CD4-positive, CD25-positive, alpha-beta regulatory T cell (primary cell): ENCODE measurements around the gene TAP1. TPM values are rescaled to one million over a fixed set of nuclear protein-coding genes. Genes with fewer than 3 reads are reported as not detected.
A peak's percentile ranks its signal among the peaks of the same experiment; 100 is the strongest.
"Not testable (repeated sequence)": the region's sequence is repeated elsewhere in the genome, so short reads cannot be mapped to it uniquely, and the experiment has no call there.

Experiments used
- ATAC-seq, 2 donors: fragments of 150-1000 bp; cut with Tn5 transposase; one replicate each; pipeline ENCODE4 v1.10.0; 2021; ENCODE audit warnings: low read depth in 2 of 2, moderate number of reproducible peaks in 2 of 2, moderate library complexity in 1 of 2
- DNase-seq, 3 donors: peaks; one replicate each; pipeline versions ENCODE4 v3.0.0 to v3.0.0-alpha.2; 2012 to 2022; ENCODE audit warnings: mixed read lengths in 1 of 3
- H3K27ac ChIP-seq: one replicate; pipeline ENCODE4 v1.7.0; 2013; ENCODE audit warnings: mild to moderate bottlenecking, low read length; ENCODE audit not compliant: insufficient read depth, poor library complexity, severe bottlenecking
- H3K27me3 ChIP-seq: one replicate; pipeline ENCODE4 v1.7.0; 2013; ENCODE audit warnings: low read length; ENCODE audit not compliant: control insufficient read depth, insufficient read depth
- H3K36me3 ChIP-seq: one replicate; pipeline ENCODE4 v1.7.0; 2013; ENCODE audit warnings: mild to moderate bottlenecking, low read length, moderate library complexity; ENCODE audit not compliant: control insufficient read depth, insufficient read depth
- H3K4me1 ChIP-seq: 2 replicates; pipeline ENCODE4 v1.7.0; 2013; ENCODE audit warnings: mild to moderate bottlenecking, low read length; ENCODE audit not compliant: insufficient read depth, control insufficient read depth, poor library complexity, severe bottlenecking
- H3K4me3 ChIP-seq: one replicate; pipeline ENCODE4 v1.7.0; 2013; ENCODE audit warnings: low read depth, mild to moderate bottlenecking, low read length, moderate library complexity
- H3K9me3 ChIP-seq, 2 experiments: 1 replicate in 1 of 2; 2 replicates in 1 of 2; pipeline ENCODE4 v1.7.0; 2013; ENCODE audit warnings: low read length in 2 of 2, mild to moderate bottlenecking in 1 of 2, moderate library complexity in 1 of 2; ENCODE audit not compliant: control insufficient read depth in 2 of 2
- H3K27ac Mint-ChIP-seq, 3 donors: one replicate each; pipeline ENCODE4 v1.8.0; 2020 to 2022; ENCODE audit warnings: mild to moderate bottlenecking in 3 of 3, mixed read lengths in 3 of 3, moderate library complexity in 2 of 3
- H3K27me3 Mint-ChIP-seq: one replicate; pipeline ENCODE4 v1.8.0; 2022; ENCODE audit warnings: mild to moderate bottlenecking, mixed read lengths
- H3K36me3 Mint-ChIP-seq: one replicate; pipeline ENCODE4 v1.8.0; 2020; ENCODE audit warnings: mixed read lengths
- H3K4me1 Mint-ChIP-seq, 4 donors: one replicate each; pipeline ENCODE4 v1.8.0; 2020 to 2022; ENCODE audit warnings: mixed read lengths in 4 of 4, mild to moderate bottlenecking in 1 of 4
- H3K4me3 Mint-ChIP-seq, 4 donors: one replicate each; pipeline ENCODE4 v1.8.0; 2020 to 2022; ENCODE audit warnings: mild to moderate bottlenecking in 4 of 4, mixed read lengths in 4 of 4, moderate library complexity in 3 of 4
- H3K9me3 Mint-ChIP-seq, 7 donors: one replicate each; pipeline ENCODE4 v1.8.0; 2020 to 2022; ENCODE audit warnings: mixed read lengths in 7 of 7, mild to moderate bottlenecking in 3 of 7, moderate library complexity in 2 of 7
- polyA plus RNA-seq, 4 donors: library from polyadenylated mRNA; unstranded; fragments of 300-500 nt; fragmentation: Illumina TruSeq; gene quantifications; one replicate each; pipeline ENCODE4 v1.2.3, GENCODE V29; 2021
- total RNA-seq: library from RNA; stranded (reverse); gene quantifications from one replicate; pipeline ENCODE4 v1.2.3, GENCODE V29; 2022

TAP1 gene
- total and polyA plus RNA-seq, 5 donors from 2014 or later, result 220 to 477 (median 430) TPM

- Histone ChIP-seq H3K4me1 (no peaks in the 10 kb centered on the region), H3K27ac (no peak overlapping the region), H3K36me3 (no peaks in the 10 kb centered on the region), H3K27me3 (no peaks in the 10 kb centered on the region), H3K4me3 (no peak overlapping the region), H3K9me3 (no peaks in the 10 kb centered on the region)
- Mint-ChIP-seq H3K4me1 (peaks cover 4 to 10% (median 5%) of the 10 kb centered on the region in 4 donors), H3K9me3 (peaks cover 0 to 1% (median 0%) of the 10 kb centered on the region in 7 donors), H3K27ac (peak overlapping the region in 1 of 3 donors; percentile 11), H3K27me3 (peaks cover 8% of the 10 kb centered on the region), H3K4me3 (no peak overlapping the region), H3K36me3 (peaks cover 3% of the 10 kb centered on the region)
- DNase-seq, result no peak
- ATAC-seq, result no peak
These were observed 38.4 kb downstream of the TAP1 start for GRCh38 chr6:32815115-32815514.

GRCh38 chr6:32814145-32814544, 39.4 kb downstream of the TAP1 start:
- Histone ChIP-seq H3K9me3 (no peaks in the 10 kb centered on the region), H3K36me3 (no peaks in the 10 kb centered on the region), H3K27me3 (no peaks in the 10 kb centered on the region), H3K4me1 (no peaks in the 10 kb centered on the region), H3K27ac (no peak overlapping the region), H3K4me3 (no peak overlapping the region)
- Mint-ChIP-seq H3K9me3 (peaks cover 0 to 1% (median 0%) of the 10 kb centered on the region in 7 donors), H3K27ac (no peak overlapping the region), H3K4me3 (no peak overlapping the region), H3K36me3 (peaks cover 3% of the 10 kb centered on the region), H3K4me1 (peaks cover 4 to 10% (median 5%) of the 10 kb centered on the region in 4 donors), H3K27me3 (peaks cover 8% of the 10 kb centered on the region)
- no peak for DNase-seq
- no peak for ATAC-seq

GRCh38 chr6:32809171-32809570, 44.3 kb downstream of the TAP1 start:
- no peaks in the 10 kb centered on the region for H3K9me3 ChIP-seq
- H3K4me3 ChIP-seq, result no peak overlapping the region
- DNase-seq (no peak), ATAC-seq (no peak)
- H3K27me3 ChIP-seq, result peaks cover 11% of the 10 kb centered on the region
- H3K27me3 Mint-ChIP-seq, result peaks cover 24% of the 10 kb centered on the region
- peaks cover 0 to 3% (median 0%) of the 10 kb centered on the region in 7 donors for H3K9me3 Mint-ChIP-seq
- no peaks in the 10 kb centered on the region for H3K4me1 Mint-ChIP-seq
- H3K27ac ChIP-seq, result no peak overlapping the region
- H3K27ac Mint-ChIP-seq, result no peak overlapping the region
- H3K36me3 Mint-ChIP-seq, result no peaks in the 10 kb centered on the region
- H3K4me1 ChIP-seq, result no peaks in the 10 kb centered on the region
- H3K4me3 Mint-ChIP-seq, result no peak overlapping the region
- H3K36me3 ChIP-seq, result no peaks in the 10 kb centered on the region

- H3K9me3 ChIP-seq, result no peaks in the 10 kb centered on the region
- Mint-ChIP-seq H3K4me3 (no peak overlapping the region), H3K27me3 (peaks cover 45% of the 10 kb centered on the region), H3K27ac (no peak overlapping the region), H3K4me1 (no peaks in the 10 kb centered on the region), H3K36me3 (no peaks in the 10 kb centered on the region), H3K9me3 (peaks cover 0 to 2% (median 0%) of the 10 kb centered on the region in 7 donors)
- DNase-seq (no peak), ATAC-seq (no peak)
- no peaks in the 10 kb centered on the region for H3K36me3 ChIP-seq
- no peak overlapping the region for H3K4me3 ChIP-seq
- H3K4me1 ChIP-seq, result no peaks in the 10 kb centered on the region
- H3K27me3 ChIP-seq, result peaks cover 24% of the 10 kb centered on the region
- H3K27ac ChIP-seq, result no peak overlapping the region
These were observed 46.4 kb downstream of the TAP1 start for GRCh38 chr6:32807020-32807580.

DNA sequence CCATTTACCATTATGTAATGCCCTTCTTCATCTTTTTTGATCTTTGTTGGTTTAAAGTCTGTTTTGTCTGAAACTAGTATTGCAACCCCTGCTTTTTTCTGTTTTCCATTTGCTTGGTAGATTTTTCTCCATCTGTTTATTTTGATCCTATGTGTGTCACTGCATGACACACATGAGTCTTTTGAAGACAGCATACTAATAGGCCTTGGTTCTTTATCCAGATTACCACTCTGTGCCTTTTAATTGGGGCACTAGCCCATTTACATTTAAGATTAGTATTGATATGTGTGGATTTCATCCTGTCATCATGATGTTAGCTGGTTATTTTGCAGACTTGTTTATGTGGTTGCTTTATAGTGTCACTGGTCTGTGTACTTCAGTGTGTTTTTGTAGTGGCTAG, 48.1 kb downstream of the TAP1 start:
- DNase-seq, H3K9me3 Mint-ChIP-seq, H3K4me3 Mint-ChIP-seq, H3K4me1 ChIP-seq, H3K4me1 Mint-ChIP-seq, H3K27ac ChIP-seq, ATAC-seq, H3K36me3 ChIP-seq, H3K36me3 Mint-ChIP-seq, H3K4me3 ChIP-seq, H3K27ac Mint-ChIP-seq, H3K9me3 ChIP-seq: not testable (repeated sequence)
- H3K27me3 Mint-ChIP-seq, result peaks cover 58% of the 10 kb centered on the region
- H3K27me3 ChIP-seq, result peaks cover 37% of the 10 kb centered on the region

- H3K36me3 ChIP-seq, result no peaks in the 10 kb centered on the region
- no peak overlapping the region for H3K27ac ChIP-seq
- DNase-seq (no peak), ATAC-seq (no peak)
- Mint-ChIP-seq H3K36me3 (no peaks in the 10 kb centered on the region), H3K27ac (no peak overlapping the region), H3K4me1 (no peaks in the 10 kb centered on the region), H3K4me3 (no peak overlapping the region), H3K27me3 (peaks cover 63% of the 10 kb centered on the region), H3K9me3 (peaks cover 0 to 8% (median 2%) of the 10 kb centered on the region in 7 donors)
- H3K4me3 ChIP-seq, result no peak overlapping the region
- H3K27me3 ChIP-seq, result peaks cover 47% of the 10 kb centered on the region
- no peaks in the 10 kb centered on the region for H3K4me1 ChIP-seq
- peaks cover 0 to 9% of the 10 kb centered on the region in 2 experiments for H3K9me3 ChIP-seq
These were observed 50.1 kb downstream of the TAP1 start for GRCh38 chr6:32803416-32803815.

DNA sequence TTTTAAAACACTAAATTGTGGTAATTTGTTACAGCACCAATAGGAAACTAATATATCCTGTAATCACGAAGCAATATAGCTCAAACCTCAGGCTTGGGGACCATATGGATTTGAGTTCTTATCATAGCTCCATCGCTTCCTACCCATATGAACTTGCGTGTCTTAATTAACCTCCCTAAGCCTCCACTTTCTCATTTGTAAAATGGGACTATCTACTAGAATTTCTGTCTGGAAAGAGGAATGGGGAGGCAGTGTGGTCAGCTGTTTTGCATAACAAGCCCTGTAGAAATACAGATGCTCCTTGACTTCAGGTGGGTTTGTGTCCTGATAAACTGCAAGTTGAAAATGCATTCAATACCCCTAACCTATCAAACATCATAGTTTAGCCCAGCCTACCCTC, 53.8 kb downstream of the TAP1 start:
- H3K27ac Mint-ChIP-seq, result no peak overlapping the region

GRCh38 chr6:32799168-32799567, 54.3 kb downstream of the TAP1 start:
- Histone ChIP-seq H3K27ac (no peak overlapping the region), H3K9me3 (peaks cover 0 to 9% of the 10 kb centered on the region in 2 experiments), H3K4me3 (no peak overlapping the region), H3K4me1 (peaks cover 10% of the 10 kb centered on the region), H3K27me3 (peaks cover 54% of the 10 kb centered on the region), H3K36me3 (no peaks in the 10 kb centered on the region)
- ATAC-seq (no peak), DNase-seq (peak in 1 of 3 donors; percentile 12)
- Mint-ChIP-seq H3K27me3 (peaks cover 67% of the 10 kb centered on the region), H3K36me3 (no peaks in the 10 kb centered on the region), H3K4me1 (peaks cover 2 to 15% (median 8%) of the 10 kb centered on the region in 4 donors), H3K9me3 (peaks cover 0 to 10% (median 5%) of the 10 kb centered on the region in 7 donors), H3K4me3 (no peak overlapping the region), H3K27ac (no peak overlapping the region)

More for the DNA sequence above, 53.8 kb downstream of the TAP1 start:
- H3K9me3 Mint-ChIP-seq, result peaks cover 0 to 11% (median 5%) of the 10 kb centered on the region in 7 donors
- peaks cover 10% of the 10 kb centered on the region for H3K4me1 ChIP-seq
- DNase-seq (no peak), ATAC-seq (no peak)
- no peaks in the 10 kb centered on the region for H3K36me3 Mint-ChIP-seq
- peaks cover 0 to 9% of the 10 kb centered on the region in 2 experiments for H3K9me3 ChIP-seq
- no peak overlapping the region for H3K27ac ChIP-seq
- no peak overlapping the region for H3K4me3 Mint-ChIP-seq
- peaks cover 53% of the 10 kb centered on the region for H3K27me3 ChIP-seq
- H3K4me3 ChIP-seq, result no peak overlapping the region
- H3K4me1 Mint-ChIP-seq, result peaks cover 0 to 9% (median 7%) of the 10 kb centered on the region in 4 donors
- no peaks in the 10 kb centered on the region for H3K36me3 ChIP-seq
- H3K27me3 Mint-ChIP-seq, result peaks cover 68% of the 10 kb centered on the region
